Vagina (tissue), 2 donors: ENCODE data around the gene MTA1. TPM values are rescaled to one million over a fixed set of nuclear protein-coding genes. Genes with fewer than 3 reads are reported as not detected.
A peak's percentile ranks its signal among the peaks of the same experiment; 100 is the strongest.

Source experiments
- DNase-seq, 2 donors: peaks; one replicate each; pipeline ENCODE4 v3.0.0-alpha.2; 2017; ENCODE audit errors: extremely low spot score in 2 of 2
- H3K27ac ChIP-seq: fragments of 200-600 bp; sonication (generic); one replicate; pipeline ENCODE4 v1.5.1; 2019
- H3K27me3 ChIP-seq: fragments of 200-600 bp; sonication (generic); one replicate; pipeline ENCODE4 v1.5.1; 2019
- H3K36me3 ChIP-seq, 2 donors: fragments of 200-600 bp; sonication (generic); one replicate each; pipeline ENCODE4 v1.5.1; 2017 to 2019
- H3K4me1 ChIP-seq: fragments of 200-600 bp; sonication (generic); one replicate; pipeline ENCODE4 v1.5.1; 2019
- H3K4me3 ChIP-seq, 2 donors: fragments of 200-600 bp; sonication (generic); 1 replicate in 1 of 2; 2 replicates in 1 of 2; pipeline ENCODE4 v1.5.1; 2016 to 2019
- H3K9me3 ChIP-seq: fragments of 200-600 bp; sonication (generic); one replicate; pipeline ENCODE4 v1.5.1; 2019
- POLR2A ChIP-seq, 2 donors: fragments of 450-650 bp; IDR thresholded peaks; one replicate each; pipeline ENCODE4 v1.6.1; 2017; ENCODE audit warnings: antibody characterized with exemption in 2 of 2, mild to moderate bottlenecking in 2 of 2, moderate library complexity in 2 of 2
- POLR2AphosphoS5 ChIP-seq, 2 donors: sonication (generic); formaldehyde crosslinking; IDR thresholded peaks; one replicate each; pipeline ENCODE4 v1.9.0; 2017; ENCODE audit warnings: antibody characterized with exemption in 2 of 2, mild to moderate bottlenecking in 2 of 2, low read depth in 1 of 2; ENCODE audit not compliant: insufficient read depth in 1 of 2
- intact Hi-C: fragments of 100-400 bp; cut with DNase I; formaldehyde crosslinking; loops from one replicate; pipeline ENCODE4 v1.15.1; 2023
- total RNA-seq: library from RNA; depleted of rRNA; stranded (reverse); fragments of >200 nt; gene quantifications from one replicate; pipeline ENCODE4 v1.2.3, GENCODE V29; 2016
- TF ChIP-seq, protein P1 (sequence below), 3 experiments: fragments of 450-650 bp in 2 of 3; fragments of 200-600 bp in 1 of 3; sonication (generic) in 1 of 3; IDR thresholded peaks; one replicate each; pipeline ENCODE4 v1.5.1; 2017 to 2019; ENCODE audit warnings: antibody characterized with exemption in 3 of 3, mild to moderate bottlenecking in 2 of 3, moderate library complexity in 2 of 3

The MTA1 gene
- total RNA-seq, 1 donor from 2014 or later, result 82.7 TPM

DNA sequence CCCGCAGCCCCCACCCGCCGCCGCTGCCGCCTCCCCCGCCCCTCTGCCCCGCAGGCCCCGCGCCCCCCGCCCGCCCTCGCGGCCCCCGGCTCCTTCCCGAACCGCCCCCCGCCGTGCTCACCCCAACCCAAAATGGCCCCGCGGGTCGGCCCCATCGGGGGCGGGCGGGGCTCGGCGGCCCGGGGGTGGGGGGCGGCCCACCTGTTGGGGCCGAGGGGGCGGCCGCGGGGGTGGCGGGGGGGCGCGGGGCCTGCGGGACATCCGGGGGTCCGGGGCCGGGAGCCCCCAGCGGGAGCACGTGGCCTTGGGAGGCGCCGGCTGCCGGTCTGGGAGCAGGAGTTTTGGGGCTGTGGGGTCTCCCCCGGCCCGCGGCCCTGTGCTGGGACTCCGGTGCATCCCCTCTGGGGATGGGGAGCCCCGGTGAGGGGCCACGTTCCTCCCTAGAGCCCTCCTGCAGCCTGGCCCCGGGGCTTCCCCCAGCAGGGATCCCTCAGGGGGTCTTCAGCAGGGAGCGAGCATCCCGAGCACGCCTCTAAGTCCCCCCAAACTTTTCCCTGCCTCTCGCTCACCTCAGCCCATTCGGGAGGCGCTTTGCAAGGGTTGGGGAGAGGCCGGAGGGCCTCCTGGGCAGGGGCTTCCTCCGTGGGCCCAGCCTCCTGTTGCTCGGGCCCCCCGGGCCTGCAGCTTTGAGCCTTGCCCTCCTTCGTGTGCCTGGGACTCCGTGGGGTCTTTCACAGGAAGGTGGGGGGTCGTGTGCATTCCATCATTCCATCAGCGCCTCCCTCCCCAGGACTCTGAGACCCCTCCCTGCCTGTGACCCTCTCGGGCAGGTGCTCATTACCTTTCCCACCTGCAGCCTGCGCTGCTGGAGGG lies 710 bp downstream of the MTA1 start:
- H3K27ac ChIP-seq, result peak overlapping the region; percentile 72
- intact Hi-C loops, result no loop called here
- TF ChIP-seq POLR2AphosphoS5 (IDR thresholded peaks at IDR 0.05; ENCODE audit: insufficient read depth in 1 of 2, low read depth in 1 of 2) (no peak), POLR2A (IDR thresholded peaks at IDR 0.05) (no peak)
- TF ChIP-seq, protein P1, sequence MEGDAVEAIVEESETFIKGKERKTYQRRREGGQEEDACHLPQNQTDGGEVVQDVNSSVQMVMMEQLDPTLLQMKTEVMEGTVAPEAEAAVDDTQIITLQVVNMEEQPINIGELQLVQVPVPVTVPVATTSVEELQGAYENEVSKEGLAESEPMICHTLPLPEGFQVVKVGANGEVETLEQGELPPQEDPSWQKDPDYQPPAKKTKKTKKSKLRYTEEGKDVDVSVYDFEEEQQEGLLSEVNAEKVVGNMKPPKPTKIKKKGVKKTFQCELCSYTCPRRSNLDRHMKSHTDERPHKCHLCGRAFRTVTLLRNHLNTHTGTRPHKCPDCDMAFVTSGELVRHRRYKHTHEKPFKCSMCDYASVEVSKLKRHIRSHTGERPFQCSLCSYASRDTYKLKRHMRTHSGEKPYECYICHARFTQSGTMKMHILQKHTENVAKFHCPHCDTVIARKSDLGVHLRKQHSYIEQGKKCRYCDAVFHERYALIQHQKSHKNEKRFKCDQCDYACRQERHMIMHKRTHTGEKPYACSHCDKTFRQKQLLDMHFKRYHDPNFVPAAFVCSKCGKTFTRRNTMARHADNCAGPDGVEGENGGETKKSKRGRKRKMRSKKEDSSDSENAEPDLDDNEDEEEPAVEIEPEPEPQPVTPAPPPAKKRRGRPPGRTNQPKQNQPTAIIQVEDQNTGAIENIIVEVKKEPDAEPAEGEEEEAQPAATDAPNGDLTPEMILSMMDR (IDR thresholded peaks at IDR 0.05), result no peak
- H3K27me3 ChIP-seq, result no peaks in the 10 kb centered on the region
- H3K4me3 ChIP-seq, result peak overlapping the region; percentile 74 to 92
- H3K9me3 ChIP-seq, result no peaks in the 10 kb centered on the region
- H3K36me3 ChIP-seq, result no peaks in the 10 kb centered on the region
- peaks cover 42% of the 10 kb centered on the region for H3K4me1 ChIP-seq
- DNase-seq, result no peak

DNA sequence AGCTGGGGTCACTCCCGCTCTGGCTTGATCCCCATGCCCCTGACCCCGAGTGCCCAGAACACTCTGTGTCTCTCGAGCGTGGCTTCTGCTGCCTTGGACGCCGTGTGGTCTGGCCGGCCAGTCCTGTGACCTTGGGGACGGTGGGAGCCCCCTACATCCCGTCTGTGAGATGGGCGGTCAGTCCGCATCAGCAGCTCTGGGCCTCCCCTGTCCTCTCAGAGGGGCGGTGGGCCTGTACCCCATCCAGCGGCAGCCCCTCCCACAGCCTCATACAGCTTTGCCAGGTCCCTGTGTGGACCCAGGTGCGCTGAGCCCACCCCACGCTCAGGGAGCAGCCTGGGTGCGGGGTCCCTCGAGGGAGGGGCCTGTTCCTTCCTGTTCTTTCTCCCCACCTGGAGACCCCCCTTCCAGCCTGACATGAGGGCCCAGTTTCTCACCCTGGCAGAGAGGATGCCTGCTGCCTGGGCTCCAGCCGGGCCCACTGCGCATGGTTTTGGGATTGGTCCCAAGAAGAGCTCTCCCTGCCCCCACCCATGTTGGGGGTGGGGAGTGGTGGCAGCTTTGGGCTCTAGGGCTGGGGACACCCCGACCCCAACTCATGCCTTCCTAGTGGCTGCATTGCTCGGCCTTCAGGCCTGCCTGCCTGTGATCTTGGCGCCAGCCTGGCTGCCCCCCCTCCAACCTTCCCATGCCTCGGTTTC lies 1.5 kb downstream of the MTA1 start:
- intact Hi-C loops, result no loop called here
- Histone ChIP-seq H3K4me1 (peaks cover 37% of the 10 kb centered on the region), H3K36me3 (no peaks in the 10 kb centered on the region), H3K9me3 (no peaks in the 10 kb centered on the region), H3K4me3 (peak overlapping the region; percentile 74 to 92), H3K27ac (peak overlapping the region; percentile 72), H3K27me3 (no peaks in the 10 kb centered on the region)
- TF ChIP-seq POLR2AphosphoS5 (IDR thresholded peaks at IDR 0.05; ENCODE audit: insufficient read depth in 1 of 2, low read depth in 1 of 2) (no peak), POLR2A (IDR thresholded peaks at IDR 0.05) (no peak)
- TF ChIP-seq, protein P1 (IDR thresholded peaks at IDR 0.05), result no peak
- no peak for DNase-seq

DNA sequence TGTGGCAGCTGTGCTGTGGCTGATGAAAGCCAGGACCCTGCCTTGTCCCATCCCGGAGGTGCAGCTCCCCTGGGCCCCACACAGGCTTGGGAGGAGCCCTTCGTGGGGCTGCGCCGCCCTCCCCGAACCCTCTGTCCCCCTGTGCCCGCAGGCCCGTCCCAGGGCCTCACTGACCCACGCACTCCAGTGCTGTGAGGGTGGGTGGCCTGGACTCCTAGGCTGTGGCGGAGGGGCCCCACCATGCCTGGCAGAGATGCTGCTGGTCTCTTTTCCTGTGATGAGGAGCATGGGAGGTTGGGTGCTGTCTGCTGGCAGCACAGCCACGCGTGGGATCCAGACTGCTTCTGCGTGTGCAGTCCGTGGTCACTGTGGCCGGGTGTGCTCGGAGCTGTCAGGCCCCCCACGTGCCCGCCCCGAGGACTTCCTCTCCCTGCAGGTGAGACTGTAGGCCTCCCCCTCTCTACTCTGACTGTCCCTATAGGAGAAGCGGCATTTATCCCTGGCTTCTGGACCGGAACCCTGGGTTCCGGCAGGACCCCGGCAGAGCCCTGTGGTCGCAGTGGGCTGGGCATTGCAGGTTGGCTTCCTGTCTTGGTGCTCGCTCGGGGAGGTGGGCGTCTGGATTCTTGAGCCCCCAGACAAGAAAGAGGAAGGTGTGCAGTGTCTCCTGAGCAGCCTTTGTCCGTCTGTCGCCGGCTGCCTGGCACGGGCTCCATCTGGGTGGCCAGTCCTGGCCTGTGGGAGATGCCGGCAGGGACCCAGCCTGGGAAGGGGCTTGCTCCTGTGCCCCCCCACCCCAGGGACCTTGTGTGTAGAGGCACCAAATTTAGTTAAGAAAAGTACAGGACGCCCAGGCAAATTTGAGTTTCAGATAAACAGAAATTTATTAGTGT lies 2.3 kb downstream of the MTA1 start:
- Histone ChIP-seq H3K9me3 (no peaks in the 10 kb centered on the region), H3K27me3 (no peaks in the 10 kb centered on the region), H3K4me3 (no peak overlapping the region), H3K27ac (no peak overlapping the region), H3K36me3 (no peaks in the 10 kb centered on the region), H3K4me1 (peaks cover 37% of the 10 kb centered on the region)
- TF ChIP-seq POLR2A (IDR thresholded peaks at IDR 0.05) (no peak), POLR2AphosphoS5 (IDR thresholded peaks at IDR 0.05; ENCODE audit: insufficient read depth in 1 of 2, low read depth in 1 of 2) (no peak)
- TF ChIP-seq, protein P1 (IDR thresholded peaks at IDR 0.05), result no peak
- no peak for DNase-seq
- intact Hi-C loops, result no loop called here

DNA sequence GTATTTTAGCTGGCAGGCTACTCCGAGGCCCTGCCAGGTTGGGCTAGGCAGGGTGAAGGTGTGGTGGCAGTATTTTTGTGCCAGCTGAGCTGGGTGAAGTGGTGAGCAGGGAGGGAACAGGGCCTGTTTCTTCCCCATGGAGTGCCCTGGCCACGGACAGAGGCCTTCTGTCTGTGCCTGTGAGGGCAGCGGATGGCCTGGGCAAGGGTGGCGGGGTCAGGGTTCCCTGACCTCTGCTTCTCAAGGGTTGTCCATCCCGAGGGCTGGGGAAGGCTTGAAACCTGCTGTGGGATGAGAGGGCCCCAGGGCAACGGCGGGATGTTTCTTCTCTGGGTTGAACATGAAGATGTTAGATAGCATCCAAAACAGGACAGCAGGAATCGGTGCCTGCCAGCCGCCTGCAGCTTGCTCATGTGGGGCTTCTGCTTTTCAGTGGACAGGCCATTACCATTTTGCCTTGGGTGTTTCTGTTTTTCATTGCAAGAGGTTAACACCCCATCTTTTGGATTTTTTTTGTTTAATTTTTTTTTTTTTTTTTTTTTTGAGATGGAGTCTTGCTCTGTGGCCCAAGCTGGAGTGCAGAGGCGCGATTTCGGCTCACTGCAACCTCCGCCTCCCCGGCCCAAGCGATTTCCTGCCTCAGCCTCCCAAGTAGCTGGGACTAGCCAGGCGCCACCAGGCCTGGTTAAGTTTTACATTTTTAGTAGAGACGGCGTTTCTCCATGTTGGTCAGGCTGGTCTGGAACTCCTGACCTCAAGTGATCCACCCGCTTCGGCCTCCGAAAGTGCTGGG lies 3.3 kb downstream of the MTA1 start:
- DNase-seq, result peak in 1 of 2 donors; percentile 82
- H3K27me3 ChIP-seq, result no peaks in the 10 kb centered on the region
- intact Hi-C loops, result no loop called here
- H3K36me3 ChIP-seq, result no peaks in the 10 kb centered on the region
- TF ChIP-seq POLR2A (IDR thresholded peaks at IDR 0.05) (no peak), POLR2AphosphoS5 (IDR thresholded peaks at IDR 0.05; ENCODE audit: insufficient read depth in 1 of 2, low read depth in 1 of 2) (no peak)
- TF ChIP-seq, protein P1 (IDR thresholded peaks at IDR 0.05), result no peak
- no peak overlapping the region for H3K27ac ChIP-seq
- H3K9me3 ChIP-seq, result no peaks in the 10 kb centered on the region
- H3K4me3 ChIP-seq, result no peak overlapping the region
- H3K4me1 ChIP-seq, result peaks cover 37% of the 10 kb centered on the region
